Lung (tissue), 12 donors: ENCODE results near the gene UBE2E3. TPM values are rescaled to one million over a fixed set of nuclear protein-coding genes. Genes with fewer than 3 reads are reported as not detected.
A peak's percentile ranks its signal among the peaks of the same experiment; 100 is the strongest.

Source experiments
- ATAC-seq: fragments of 200-7000 bp; cut with Tn5 transposase; one replicate; pipeline ENCODE4 v1.9.1; 2020; ENCODE audit warnings: moderate number of reproducible peaks; ENCODE audit not compliant: insufficient read depth, low FRiP score
- DNase-seq, 3 donors: peaks; one replicate each; pipeline ENCODE4 v3.0.0-alpha.2; 2013 to 2017
- H3K27ac ChIP-seq, 2 donors: one replicate each; pipeline ENCODE4 v1.5.1; 2013; ENCODE audit warnings: mild to moderate bottlenecking in 2 of 2, moderate library complexity in 2 of 2, control low read depth in 1 of 2, inconsistent platforms in 1 of 2, low read depth in 1 of 2, low read length in 1 of 2
- H3K27me3 ChIP-seq, 3 donors: one replicate each; pipeline ENCODE4 v1.5.1; 2013; ENCODE audit warnings: low read length in 2 of 3; ENCODE audit not compliant: control insufficient read depth in 3 of 3, insufficient read depth in 3 of 3
- H3K36me3 ChIP-seq, 4 donors: one replicate each; pipeline ENCODE4 v1.5.1; 2013; ENCODE audit warnings: low read length in 4 of 4, mild to moderate bottlenecking in 1 of 4, moderate library complexity in 1 of 4; ENCODE audit not compliant: control insufficient read depth in 4 of 4, insufficient read depth in 4 of 4
- H3K4me1 ChIP-seq, 5 donors: one replicate each; pipeline ENCODE4 v1.5.1; 2013; ENCODE audit warnings: low read length in 5 of 5, mild to moderate bottlenecking in 2 of 5, moderate library complexity in 1 of 5; ENCODE audit not compliant: control insufficient read depth in 5 of 5, insufficient read depth in 5 of 5
- H3K4me3 ChIP-seq: one replicate; pipeline ENCODE4 v1.5.1; 2013; ENCODE audit warnings: mild to moderate bottlenecking, control low read depth, moderate library complexity
- H3K9ac ChIP-seq, 2 donors: one replicate each; pipeline ENCODE4 v1.5.1; 2013; ENCODE audit warnings: low read length in 2 of 2, control low read depth in 1 of 2; ENCODE audit not compliant: insufficient read depth in 1 of 2
- H3K9me3 ChIP-seq, 4 donors: one replicate each; pipeline ENCODE4 v1.5.1; 2013; ENCODE audit warnings: low read length in 3 of 4, mild to moderate bottlenecking in 1 of 4, moderate library complexity in 1 of 4; ENCODE audit not compliant: control insufficient read depth in 4 of 4, insufficient read depth in 3 of 4
- WGBS, 2 donors: extraction: QIAGEN DNeasy Blood & Tissue Kit; methylation state at CpG; one replicate each; pipeline ENCODE4 v1.1.7; 2013; 5-methylcytosine and 5-hydroxymethylcytosine counted together
- polyA plus RNA-seq, 2 donors: library from polyadenylated mRNA; stranded (reverse); fragments of 200-250 nt; gene quantifications; one replicate each; pipeline ENCODE4 v1.2.1, GENCODE V29; 2013
- total RNA-seq, 2 donors: library from RNA; depleted of rRNA in 1 of 2; stranded (reverse); fragments of >200 nt in 1 of 2; gene quantifications; one replicate each; pipeline ENCODE4 v1.2.1, GENCODE V29; 2014 to 2021
- TF ChIP-seq, protein P1 (sequence below): IDR thresholded peaks from 2 replicates; pipeline ENCODE4 v1.5.1; 2012; ENCODE audit warnings: mild to moderate bottlenecking; ENCODE audit errors: control extremely low read depth, extremely low read depth
- donor health status: control.
- donor health status: control.
- donor health status: Bipolar disorder and iron deficiency.
- donor health status: healthy.
- donor health status: DM: yes; HTN: yes; CAD: no.

Gene UBE2E3
- total and polyA plus RNA-seq, 4 donors: 36.4 to 103 (median 42.9) TPM

DNA sequence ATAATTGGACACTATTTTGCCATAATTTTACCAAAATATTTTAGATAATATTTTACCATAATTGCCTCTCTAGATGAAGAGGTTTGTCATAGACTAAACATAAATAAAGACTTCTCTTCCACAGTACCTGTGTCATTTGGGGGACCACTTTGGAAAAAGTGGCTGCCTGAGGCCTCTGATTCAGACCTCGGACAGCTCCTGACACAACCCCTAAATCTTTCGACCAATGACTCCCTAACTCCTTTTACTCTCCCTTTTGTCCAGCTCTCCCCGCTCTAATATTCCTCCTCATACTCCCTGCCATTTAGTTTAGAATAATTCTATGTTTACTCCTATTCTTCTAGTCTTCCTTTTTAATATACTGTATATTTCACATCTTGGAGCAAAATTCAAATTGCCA, 36.0 kb upstream of the UBE2E3 start:
- no peak overlapping the region for H3K27ac ChIP-seq
- 88 to 90% methylated on average over 3 of the region's 3 CpGs for WGBS, 2 donors
- DNase-seq: no peak
- no peaks in the 10 kb centered on the region for H3K4me1 ChIP-seq
- H3K4me3 ChIP-seq: no peak overlapping the region
- H3K36me3 ChIP-seq: no peaks in the 10 kb centered on the region
- ATAC-seq: no peak
- no peaks in the 10 kb centered on the region for H3K9me3 ChIP-seq
- H3K9ac ChIP-seq: no peak overlapping the region
- TF ChIP-seq, protein P1, sequence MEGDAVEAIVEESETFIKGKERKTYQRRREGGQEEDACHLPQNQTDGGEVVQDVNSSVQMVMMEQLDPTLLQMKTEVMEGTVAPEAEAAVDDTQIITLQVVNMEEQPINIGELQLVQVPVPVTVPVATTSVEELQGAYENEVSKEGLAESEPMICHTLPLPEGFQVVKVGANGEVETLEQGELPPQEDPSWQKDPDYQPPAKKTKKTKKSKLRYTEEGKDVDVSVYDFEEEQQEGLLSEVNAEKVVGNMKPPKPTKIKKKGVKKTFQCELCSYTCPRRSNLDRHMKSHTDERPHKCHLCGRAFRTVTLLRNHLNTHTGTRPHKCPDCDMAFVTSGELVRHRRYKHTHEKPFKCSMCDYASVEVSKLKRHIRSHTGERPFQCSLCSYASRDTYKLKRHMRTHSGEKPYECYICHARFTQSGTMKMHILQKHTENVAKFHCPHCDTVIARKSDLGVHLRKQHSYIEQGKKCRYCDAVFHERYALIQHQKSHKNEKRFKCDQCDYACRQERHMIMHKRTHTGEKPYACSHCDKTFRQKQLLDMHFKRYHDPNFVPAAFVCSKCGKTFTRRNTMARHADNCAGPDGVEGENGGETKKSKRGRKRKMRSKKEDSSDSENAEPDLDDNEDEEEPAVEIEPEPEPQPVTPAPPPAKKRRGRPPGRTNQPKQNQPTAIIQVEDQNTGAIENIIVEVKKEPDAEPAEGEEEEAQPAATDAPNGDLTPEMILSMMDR: no peak
- no peaks in the 10 kb centered on the region for H3K27me3 ChIP-seq

DNA sequence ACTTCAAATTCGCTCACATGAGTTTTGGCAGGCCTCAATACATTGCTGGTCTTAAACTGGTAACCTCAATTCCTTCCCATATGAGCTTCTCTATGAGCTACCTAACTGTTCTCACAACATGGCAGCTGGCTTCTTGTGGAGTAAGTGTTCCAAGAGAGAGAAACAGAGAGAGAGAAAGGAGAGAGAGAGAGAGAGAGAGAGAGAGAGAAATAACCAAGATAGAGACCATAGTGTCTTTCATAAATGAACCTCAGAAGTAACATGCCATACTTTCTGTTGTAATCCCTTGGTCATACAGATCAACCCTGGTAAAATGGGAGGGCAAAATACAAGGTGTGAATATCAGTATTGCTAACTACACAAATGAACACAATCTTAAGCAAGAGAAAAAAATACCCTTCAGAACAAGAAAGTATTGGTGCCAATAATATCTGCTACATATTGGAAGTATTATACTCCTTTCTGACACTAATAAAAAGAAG, 33.2 kb upstream of the UBE2E3 start:
- H3K27ac ChIP-seq: no peak overlapping the region
- peaks cover 0 to 10% (median 2%) of the 10 kb centered on the region in 3 donors for H3K27me3 ChIP-seq
- no peak for ATAC-seq
- TF ChIP-seq, protein P1: no peak
- H3K4me3 ChIP-seq: no peak overlapping the region
- peaks cover 0 to 5% (median 0%) of the 10 kb centered on the region in 5 donors for H3K4me1 ChIP-seq
- DNase-seq: no peak
- 82 to 96% methylated on average over 1 of the region's 1 CpG for WGBS, 2 donors
- no peak overlapping the region for H3K9ac ChIP-seq
- no peaks in the 10 kb centered on the region for H3K9me3 ChIP-seq
- no peaks in the 10 kb centered on the region for H3K36me3 ChIP-seq

DNA sequence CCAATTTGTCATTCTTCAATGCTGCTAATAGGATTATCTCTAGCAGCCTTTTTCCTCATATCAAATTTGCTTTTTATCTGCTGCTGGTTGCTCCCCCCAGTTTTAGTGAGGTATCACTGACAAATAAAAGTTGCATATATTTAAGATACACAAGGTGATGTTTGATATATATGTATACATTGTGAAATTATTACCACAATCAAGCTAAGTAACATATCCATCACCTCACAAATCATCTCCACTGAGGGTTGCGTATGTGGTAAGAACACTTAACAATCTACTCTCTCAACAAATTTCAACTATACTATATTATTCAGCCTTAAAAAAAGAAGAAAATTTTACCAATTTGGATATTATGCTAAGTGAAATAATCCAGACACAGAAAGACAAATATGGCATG, 30.5 kb upstream of the UBE2E3 start:
- 2 to 50% methylated on average over 1 of the region's 1 CpG for WGBS, 2 donors
- peaks cover 0 to 11% (median 8%) of the 10 kb centered on the region in 3 donors for H3K27me3 ChIP-seq
- H3K27ac ChIP-seq: no peak overlapping the region
- no peak overlapping the region for H3K9ac ChIP-seq
- no peaks in the 10 kb centered on the region for H3K9me3 ChIP-seq
- DNase-seq: peak in 2 of 3 donors; percentile 63 to 70
- TF ChIP-seq, protein P1: no peak
- H3K4me3 ChIP-seq: no peak overlapping the region
- no peaks in the 10 kb centered on the region for H3K36me3 ChIP-seq
- H3K4me1 ChIP-seq: peaks cover 0 to 5% (median 0%) of the 10 kb centered on the region in 5 donors
- no peak for ATAC-seq

DNA sequence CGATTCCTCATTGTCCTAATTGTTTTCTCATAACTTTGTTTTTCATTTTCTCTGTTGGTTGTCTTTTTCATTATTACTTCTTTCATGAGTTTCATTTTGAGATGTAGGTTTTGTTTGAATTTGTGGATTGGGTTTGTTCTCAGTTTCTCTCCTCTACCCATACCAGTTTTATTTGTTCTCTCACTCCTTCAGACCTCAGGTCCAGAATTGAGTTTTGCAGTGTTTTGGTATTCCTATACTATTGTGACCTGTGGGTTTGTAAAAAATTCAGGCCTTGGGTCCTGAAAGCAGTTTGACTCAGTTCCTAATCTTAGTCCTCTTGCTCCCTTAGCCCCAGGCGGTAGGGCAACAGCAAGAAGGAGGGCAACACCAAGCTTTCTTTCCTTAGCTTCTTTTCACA, 28.3 kb upstream of the UBE2E3 start:
- Histone ChIP-seq H3K9ac (no peak overlapping the region), H3K27me3 (peaks cover 0 to 17% (median 8%) of the 10 kb centered on the region in 3 donors), H3K4me1 (peaks cover 0 to 5% (median 0%) of the 10 kb centered on the region in 5 donors), H3K27ac (no peak overlapping the region), H3K4me3 (no peak overlapping the region), H3K36me3 (no peaks in the 10 kb centered on the region), H3K9me3 (no peaks in the 10 kb centered on the region)
- ATAC-seq (no peak), DNase-seq (no peak)
- WGBS, 2 donors: 85 to 91% methylated on average over 2 of the region's 2 CpGs
- TF ChIP-seq, protein P1: no peak
